Upper lobe of left lung (tissue), 4 donors: ENCODE results near the gene ERC1.

ENCODE experiments used
- POLR2AphosphoS5 ChIP-seq, 2 donors: sonication (generic); formaldehyde crosslinking; IDR thresholded peaks; one replicate each; pipeline ENCODE4 v1.5.1; 2017; ENCODE audit warnings: antibody characterized with exemption in 2 of 2
- TF ChIP-seq, protein P1 (sequence below), 6 experiments: fragments of 450-650 bp in 4 of 6; fragments of 200-600 bp in 2 of 6; sonication (generic) in 2 of 6; IDR thresholded peaks; one replicate each; pipeline ENCODE4 v1.5.1; 2016 to 2019; ENCODE audit warnings: antibody characterized with exemption in 6 of 6

DNA sequence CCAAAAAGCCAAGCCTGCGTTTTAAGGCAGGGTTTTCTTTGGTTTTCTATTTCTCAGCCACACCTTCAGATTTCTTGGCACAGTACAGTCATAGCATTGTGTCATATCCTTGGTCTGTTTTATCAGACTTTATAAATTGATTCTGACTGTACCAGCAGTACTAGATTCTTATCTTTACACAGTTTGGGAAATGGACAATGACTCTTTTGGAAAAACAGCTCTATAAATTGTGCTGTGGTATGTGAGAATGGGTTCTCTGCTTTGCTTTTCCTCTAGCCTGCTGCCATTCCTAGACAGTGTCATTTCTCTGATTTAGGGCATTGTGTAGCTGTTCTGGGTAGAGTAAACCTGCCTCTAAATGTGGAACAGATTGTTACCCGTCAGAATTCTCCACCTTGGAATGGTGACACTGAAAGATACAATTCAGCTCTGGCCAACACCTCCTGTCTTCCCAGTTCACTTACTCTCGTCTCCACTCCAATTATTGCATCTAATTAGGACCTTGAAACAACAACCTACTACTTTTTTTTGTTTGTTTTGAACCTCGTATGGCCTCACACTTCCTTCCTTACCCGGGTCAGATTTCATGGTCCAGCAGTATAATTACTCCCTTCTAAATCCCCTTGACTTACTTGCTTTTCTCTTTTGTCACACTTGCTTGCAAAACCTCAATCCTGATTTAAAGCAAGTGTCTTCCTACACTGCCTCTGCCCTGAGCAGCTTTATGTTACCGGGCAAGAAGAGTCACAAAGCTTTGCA, 226.3 kb downstream of the ERC1 start:
- TF ChIP-seq POLR2AphosphoS5 (IDR thresholded peaks at IDR 0.05): peak; percentile 19 to 52
- TF ChIP-seq, protein P1, sequence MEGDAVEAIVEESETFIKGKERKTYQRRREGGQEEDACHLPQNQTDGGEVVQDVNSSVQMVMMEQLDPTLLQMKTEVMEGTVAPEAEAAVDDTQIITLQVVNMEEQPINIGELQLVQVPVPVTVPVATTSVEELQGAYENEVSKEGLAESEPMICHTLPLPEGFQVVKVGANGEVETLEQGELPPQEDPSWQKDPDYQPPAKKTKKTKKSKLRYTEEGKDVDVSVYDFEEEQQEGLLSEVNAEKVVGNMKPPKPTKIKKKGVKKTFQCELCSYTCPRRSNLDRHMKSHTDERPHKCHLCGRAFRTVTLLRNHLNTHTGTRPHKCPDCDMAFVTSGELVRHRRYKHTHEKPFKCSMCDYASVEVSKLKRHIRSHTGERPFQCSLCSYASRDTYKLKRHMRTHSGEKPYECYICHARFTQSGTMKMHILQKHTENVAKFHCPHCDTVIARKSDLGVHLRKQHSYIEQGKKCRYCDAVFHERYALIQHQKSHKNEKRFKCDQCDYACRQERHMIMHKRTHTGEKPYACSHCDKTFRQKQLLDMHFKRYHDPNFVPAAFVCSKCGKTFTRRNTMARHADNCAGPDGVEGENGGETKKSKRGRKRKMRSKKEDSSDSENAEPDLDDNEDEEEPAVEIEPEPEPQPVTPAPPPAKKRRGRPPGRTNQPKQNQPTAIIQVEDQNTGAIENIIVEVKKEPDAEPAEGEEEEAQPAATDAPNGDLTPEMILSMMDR (IDR thresholded peaks at IDR 0.05): no peak
